Smooth muscle cell of the brain vasculature (primary cell): Measurements from ENCODE around the gene TNXB.
A peak's percentile ranks its signal among the peaks of the same experiment; 100 is the strongest.
"Not testable (repeated sequence)": the region's sequence is repeated elsewhere in the genome, so short reads cannot be mapped to it uniquely, and the experiment has no call there.

Source experiments
- DNase-seq: peaks from one replicate; pipeline ENCODE4 v3.0.0-alpha.2; 2012; ENCODE audit warnings: low read depth, low spot score

TNXB gene

DNA sequence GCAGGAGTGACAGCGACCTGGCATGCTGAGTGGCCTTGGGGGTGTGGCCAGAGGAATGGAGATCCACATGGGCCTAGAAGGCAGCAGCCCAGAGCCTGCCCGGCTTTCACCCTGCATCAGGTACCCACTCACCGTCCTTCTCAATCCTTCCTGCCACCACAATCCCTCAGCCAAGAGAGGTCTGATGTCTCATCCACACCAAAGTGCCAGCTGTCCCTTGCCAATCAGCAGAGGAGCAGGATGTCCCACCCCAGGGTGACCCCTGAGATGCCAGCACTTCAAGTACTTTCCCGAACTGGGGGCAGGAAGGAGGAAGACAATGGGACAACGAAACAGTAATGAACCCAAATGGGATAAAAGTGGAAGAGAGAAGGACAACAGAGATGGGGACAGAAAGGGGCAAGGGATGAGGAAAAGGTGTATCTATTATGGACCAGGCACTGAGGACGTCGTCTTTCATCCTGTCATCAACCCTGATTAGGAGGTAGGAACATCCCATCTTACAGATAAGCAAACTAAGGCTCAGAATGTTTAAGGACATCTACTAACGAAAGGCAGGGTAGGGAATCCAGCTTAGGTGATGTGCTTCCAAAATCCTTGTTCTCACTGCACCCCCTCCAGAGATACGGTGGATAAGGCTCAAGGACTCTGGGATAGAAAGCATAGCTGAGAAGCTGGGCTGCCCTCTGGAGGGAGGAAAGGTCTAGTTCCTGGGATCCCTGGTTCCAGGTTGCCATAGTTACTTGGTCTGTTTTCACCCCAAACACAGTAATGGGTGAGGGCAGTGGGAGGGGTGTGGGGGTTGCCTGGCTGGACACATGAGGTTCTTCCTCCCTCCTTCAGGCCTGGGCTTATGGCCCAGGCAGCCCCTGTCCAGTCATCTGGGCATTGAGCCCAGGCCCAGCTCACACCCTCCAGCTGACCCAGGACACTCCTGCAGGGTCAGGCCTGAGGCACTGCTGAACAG is 4.5 kb upstream of the TNXB start:
- peak; percentile 62 for DNase-seq

DNA sequence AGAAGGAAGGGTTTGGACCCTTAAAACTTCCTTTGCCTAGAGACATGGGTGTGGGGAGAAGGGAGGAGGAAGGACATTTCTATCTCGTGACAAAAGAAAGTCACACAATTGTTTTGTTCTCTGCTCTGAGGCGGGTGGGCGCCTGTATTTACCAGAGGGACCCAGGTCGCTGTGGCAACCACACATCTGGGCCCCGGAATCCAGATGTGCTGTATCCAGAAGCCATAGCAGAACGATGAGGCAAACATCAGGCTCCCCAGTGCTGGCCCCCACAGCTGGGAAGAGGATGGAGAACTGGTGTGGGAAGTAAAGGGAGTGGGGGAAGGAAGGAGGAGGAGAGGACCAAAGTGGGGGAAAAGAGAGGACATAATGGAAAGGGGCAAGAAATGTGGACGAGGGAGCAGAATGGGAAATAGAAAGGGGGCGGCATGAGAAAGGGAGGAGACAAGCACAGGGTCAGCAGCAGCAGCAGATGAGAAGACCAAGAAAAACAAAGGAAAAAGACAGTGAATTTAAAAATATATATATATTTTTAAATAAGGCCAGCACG is 3.4 kb upstream of the TNXB start:
- no peak for DNase-seq

DNA sequence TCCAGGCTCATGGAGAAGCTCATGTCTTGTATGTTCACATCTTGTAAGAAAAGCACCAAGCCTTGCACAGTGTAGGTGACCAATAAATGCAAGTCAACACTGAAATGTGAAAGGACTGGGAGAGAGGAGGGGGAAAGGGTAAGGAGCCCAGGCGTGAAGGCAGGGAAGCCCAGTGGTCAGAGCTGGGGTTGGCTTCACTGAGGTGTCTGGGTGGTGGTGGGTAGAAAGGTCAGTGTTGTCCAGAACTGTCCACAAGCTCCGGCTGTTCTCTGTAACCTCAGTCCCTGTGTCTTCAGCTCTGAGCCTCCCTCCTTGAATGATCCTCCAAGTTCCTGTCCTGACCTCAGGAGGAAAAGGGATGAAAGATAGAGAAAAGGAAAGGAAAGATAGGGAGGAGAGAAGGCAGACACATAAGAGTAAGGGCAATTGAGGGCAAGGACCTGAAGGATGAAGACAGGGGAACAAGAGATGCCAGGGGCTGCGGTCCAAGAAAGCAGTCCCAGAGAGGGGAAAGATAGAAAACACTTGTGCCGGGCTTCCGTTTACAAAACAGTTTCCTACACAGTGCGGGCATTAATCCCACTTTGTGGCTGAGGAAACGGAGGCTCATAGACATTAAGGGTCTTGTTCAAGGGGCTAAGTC is 2.4 kb upstream of the TNXB start:
- DNase-seq = no peak

DNA sequence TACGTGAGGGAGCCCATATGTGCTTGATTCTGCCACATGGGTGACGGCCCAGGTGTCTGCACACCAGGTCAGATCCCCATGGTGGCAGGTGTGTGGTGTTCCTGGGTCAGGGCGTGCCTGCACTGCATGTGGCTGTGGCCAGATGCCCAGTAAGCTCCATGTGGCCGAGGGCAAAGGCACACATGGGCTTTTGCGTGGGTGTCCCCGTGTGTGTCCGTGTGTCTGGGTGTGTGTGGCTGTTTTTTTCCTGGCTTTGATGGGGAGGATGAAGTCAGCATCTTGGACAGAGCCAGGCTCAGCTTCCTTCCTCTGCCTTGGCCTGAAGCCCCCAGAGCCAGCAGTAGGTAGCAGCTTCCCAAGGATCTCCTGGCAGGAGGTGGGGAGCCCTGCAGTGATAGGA is 1.5 kb upstream of the TNXB start:
- DNase-seq = no peak

DNA sequence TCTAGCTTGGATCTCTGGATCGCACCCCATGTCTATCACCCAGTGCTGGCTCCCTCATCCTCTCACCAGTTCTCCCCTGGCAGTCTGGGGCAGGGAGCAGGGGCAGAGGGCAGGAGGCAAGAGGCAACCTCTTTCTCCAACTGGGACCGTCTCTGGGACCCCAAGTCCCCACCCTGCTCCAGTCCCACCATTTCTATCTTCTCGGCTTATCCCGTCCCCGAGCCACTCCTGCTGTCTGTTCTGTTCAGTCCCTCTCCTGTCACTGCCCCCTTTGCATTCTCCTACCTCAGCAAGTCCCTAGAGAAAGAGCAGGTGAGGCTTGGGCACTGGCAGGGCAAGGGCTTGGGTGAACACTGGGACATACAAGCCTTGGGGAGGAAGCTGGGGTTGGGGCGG is 625 bp upstream of the TNXB start:
- DNase-seq = no peak

DNA sequence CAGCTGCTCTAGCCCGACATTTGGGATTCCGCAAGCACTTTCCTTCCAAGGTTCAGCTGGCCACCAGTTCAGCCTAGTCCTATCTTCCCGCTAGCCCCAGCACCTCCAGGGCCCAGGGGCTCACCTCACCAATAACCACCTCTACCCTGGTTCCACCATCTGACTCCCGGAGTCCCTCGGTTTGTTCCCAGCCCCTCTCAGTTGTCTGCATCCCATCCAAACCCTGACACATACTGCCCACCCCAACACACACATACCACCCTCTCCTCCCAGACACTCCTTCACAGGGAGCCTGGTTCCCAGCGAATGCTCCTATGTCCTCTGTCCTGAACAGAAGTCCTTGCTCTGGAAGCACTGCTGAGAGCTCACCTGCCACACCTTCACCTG is 418 bp downstream of the TNXB start:
- DNase-seq = no peak

DNA sequence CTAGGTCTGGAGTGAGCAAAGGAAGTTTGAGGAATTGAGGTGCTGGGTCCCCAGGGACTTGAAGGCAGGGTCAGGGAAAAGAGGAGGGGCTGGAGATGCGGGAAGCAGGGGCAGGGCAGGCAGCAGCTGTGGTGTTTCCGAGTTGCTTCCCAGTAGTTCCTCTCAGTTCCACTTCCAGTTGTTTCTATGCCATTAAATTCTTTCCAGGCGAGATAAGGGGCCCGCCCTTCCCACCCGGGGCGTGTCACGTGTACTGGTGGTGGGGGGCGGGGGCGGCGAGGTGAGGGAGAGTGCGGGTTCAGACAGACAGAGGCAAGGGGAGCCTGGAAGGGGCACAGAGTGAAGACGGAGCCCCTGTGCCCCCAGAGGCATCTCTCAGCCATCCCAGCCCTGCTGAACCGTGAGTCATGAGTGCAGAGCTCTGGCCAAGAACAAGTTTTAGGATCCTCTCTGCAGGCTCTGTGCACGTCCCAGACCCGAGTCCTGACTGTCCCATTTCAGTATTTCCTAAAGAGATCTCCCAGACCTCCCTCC is 977 bp downstream of the TNXB start:
- DNase-seq = no peak

DNA sequence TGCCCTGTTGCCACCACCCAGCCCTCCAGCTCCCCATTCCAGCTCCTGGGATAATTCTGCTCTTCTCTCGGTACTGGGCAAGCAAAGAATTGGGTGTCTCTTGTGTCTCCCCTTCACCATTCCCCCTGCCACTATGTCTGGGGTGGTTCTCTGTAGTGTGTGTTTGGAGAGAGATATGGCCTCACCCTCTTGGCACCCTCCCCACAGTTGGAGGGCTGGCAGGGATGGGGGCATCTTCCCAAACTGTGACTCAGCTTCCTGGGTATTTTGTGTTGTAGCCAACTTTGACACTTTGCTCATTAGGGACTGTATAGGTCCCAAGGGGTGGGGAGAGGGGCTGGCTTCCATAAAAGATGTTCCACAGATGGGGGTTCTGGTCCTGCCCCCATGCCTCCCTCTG is 1.7 kb downstream of the TNXB start:
- DNase-seq = no peak

DNA sequence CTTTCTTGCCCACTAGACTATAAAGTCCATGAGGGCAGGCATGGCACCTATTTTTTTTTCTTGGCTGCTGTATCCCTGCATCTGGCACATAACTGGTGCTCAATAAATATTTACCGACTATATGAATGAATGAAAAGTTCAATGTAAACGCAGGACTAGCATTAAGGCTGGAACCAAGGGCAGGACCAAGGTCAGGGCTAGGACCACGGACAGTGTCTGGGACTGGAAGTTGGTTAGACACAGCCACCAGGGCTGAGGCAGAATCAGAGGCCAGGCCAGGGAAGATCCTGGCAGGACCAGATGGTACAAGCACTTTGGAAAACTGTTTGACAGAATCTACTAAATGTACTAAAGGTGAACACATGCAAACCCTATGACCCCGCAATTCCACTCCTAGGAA is 3.7 kb downstream of the TNXB start:
- DNase-seq = no peak

DNA sequence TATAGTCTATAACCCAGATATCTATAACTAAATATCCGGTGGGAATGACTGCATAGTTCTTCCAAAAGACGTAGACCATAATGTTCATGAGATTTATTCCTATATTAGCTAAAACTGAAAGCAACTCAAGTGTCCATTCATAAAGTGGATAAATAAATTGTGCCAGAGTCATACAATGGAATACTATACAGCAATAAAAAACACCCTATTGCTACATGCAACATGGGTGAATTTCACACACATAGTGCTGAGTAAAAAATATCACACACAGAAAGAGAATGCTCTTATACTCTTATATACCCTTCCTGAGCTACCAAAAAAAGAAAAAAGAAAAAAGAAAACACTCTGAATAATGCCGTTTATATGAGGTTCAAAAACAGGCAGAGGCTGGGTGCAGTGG is 6.9 kb downstream of the TNXB start:
- no peak for DNase-seq

DNA sequence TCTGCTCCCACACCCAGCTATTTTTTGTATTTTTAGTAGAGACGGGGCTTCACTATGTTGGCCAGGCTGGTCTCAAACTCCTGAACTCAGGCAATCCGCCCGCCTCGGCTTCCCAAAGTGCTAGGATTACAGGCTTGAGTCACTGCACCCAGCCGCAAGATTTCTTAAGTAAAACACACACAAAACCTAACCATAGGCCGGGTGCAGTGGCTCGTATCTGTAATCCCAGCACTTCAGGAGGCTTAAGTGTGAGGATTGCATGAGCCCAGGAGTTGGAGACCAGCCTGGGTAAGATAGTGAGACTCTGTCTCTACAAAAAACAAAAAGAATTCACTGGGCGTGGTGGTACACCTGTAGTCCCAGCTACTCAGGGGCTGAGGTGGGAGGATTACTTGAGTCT is 8.9 kb downstream of the TNXB start:
- DNase-seq = not testable (repeated sequence)

DNA sequence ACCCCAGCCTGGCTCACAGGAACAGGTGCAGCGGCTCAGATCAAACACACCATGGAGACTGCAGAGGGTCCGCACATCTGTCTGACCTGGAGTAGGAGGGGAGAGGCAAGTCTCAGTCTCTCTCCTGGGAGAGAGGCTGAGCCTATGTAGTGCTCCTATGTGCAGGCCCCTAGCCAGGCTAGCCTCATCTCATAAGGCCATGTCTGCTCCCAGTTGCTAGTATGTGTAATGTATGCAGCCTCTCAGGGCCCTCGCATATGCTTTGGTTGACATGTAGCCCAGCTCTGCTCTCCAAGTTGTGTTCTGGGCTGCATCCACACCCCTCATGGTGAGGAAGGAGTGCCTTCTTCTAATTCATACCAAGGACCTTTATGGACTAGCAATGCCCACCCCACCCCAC is 11.8 kb downstream of the TNXB start:
- no peak for DNase-seq

DNA sequence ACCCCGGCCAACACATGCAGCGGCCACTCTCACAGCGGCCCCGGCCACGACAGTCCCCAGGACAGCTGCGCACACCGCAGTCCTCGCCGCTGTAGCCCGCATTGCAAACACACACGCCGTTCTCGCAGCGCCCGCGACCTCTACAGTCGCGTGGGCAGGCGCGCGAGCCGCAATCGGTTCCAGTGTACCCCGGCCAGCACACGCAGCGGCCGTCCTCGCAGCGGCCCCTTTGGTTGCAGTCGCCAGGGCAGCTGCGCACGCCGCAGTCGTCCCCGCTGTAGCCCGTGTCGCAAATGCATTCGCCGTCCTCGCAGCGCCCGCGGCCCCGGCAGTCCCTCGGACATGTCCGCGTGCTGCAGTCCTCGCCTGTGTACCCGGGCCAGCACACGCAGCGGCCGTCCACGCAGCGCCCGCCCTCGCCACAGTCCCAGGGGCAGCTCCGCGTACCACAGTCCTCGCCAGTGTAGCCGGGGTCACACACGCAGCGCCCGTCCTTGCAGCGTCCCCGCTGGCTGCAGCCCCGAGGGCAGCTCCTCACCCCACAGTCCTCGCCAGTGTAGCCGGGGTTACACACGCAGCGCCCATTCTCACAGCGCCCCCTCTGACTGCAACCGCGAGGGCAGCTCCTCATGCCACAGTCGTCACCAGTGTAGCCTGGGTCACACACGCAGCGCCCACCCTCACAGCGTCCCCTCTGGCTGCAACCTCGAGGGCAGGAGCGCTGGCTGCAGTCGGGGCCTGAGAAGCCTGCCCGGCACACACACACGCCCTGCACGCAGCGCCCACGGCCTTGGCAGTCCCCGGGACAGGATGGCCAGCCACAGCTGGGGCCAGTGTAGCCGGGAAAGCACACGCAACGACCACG is 12.5 kb downstream of the TNXB start:
- DNase-seq = no peak

DNA sequence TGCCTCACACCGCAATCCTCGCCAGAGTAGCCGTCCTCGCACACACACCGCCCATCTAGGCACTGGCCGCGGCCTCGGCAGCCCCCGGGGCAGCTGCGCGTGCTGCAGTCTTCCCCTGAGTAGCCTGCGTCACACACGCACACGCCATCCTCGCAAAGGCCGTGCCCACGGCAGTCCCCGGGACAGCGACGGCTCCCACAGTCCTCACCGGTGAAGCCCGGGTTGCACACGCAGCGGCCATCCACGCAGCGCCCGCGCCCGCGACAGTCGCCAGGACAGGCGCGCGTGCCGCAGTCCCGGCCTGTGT is 13.1 kb downstream of the TNXB start:
- DNase-seq = no peak

DNA sequence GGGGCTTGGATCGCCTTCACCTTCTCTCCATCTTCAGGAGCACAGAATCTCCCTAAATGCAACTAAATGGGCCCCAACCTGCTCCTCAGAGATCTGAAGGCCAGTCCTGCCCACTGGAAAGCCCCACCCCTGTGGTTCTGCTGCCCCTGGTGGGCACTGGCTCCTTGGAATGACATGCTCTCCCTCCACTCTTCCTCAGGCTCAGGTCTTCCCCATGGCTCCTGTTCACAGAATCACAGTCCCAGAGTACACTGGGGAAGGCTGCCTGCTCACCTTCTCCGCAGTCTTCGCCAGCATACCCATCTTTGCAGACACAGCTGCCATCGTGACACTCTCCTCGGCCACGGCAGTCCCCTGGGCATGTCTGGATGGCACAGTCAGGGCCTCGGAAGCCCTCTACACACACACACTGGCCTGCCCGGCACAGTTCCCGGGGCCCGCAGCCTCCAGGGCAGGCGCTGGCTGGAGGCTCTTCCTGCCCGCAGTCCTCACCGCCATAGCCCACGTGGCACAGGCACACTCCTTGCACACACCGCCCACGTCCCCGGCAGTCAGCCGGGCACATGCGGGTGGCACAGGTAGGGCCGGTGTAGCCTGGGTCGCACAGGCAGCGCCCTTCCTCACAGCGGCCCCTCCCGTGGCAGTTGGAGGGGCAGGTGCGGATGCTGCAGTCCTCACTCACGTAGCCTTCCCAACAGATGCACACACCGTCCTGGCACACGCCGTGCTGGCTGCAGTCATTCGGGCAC is 13.6 kb downstream of the TNXB start:
- no peak for DNase-seq

DNA sequence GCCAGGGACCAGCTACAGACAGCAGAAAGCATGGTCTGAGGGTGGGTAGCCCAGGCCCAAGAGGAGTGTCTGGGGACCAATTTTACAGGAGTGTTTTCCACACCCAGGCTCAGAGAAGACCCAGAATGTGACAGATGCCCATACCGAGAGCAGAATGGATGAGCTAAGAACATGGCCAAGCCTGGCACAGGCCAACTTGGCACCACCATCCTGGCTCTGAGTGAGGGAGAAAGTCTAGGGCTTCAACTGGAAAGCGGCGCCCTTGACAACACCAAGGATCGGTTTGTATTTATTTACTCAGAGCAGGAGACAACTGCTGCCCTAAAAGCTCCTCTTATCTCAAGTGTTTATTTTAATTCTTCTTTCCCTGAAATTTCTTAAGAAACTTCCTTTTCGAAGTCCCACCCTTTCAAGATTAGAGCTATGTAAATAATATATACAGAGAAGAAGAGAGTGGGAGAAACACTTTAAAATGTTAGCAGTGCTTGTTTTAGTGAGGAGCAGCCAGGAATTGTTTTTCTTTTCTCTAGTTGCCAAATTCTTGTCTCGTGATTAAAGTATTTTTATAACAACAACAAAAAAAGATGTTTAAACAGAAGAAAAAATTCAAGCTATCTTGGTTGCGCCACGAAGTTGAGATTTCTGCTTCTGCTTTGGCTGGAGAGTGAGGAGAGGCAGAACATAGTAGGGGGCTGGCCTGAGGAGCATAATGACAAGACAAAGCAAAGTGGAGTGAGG is 16.2 kb downstream of the TNXB start:
- no peak for DNase-seq

DNA sequence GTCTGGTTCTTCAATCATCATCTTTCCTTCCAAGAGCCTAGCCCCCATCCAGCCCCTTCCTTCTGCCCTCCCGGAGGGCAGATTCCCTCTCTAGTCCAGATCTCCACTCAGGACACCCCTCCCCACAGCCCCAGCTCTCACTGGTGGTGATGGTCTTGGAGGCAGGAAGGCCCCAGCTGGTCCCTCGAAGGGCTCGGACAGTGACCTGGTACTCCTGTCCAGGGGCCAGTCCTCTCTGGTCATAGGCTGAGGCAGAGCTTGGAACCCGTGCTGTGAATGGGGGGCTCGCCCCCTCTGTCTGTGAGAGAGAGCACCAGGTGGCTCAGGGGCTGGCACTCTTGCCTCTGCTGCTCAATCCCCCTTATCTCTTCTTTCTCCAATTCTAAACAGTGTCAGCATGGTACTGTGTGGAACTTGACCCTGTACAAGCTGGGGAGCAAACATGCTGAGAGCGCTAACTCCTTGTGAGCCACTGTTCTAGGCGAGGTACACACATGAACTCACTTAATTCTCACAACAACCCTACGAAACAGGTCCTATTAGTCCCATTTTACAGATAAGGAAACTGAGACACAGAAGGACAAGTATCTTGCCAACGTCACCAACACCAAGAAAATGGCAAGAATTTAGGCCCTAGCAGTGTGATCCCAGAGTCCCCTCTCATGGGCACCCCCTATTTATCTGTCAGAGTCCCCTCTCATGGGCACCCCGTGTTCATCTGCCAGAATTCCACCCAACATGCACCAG is 19.9 kb downstream of the TNXB start:
- DNase-seq = no peak

DNA sequence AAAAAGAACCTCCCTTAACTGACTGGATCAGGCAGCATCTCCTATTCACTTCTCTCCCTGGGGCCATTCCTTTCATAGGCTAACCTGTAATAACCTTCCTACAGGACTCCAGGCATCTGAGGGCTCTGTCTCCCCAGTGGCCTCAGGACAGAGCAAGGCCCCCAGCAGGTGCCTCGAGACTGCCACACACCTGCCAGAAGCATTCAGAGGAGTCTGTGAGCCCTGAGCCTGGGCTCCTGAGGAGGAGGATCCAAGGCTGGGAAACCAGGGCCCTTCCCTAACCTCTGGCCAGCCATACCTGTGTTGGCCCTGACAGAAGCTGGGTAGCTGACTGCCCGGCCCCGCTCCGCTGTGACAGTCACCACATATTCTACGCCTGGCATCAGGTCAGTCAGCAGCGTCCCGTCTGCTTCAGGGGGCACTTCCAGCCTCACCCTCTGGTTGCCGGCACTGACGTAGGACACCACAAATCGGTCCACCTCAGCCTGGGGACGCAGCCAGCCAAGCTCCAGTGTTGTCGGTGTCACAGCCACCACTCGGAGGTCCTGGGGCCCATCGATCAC is 20.6 kb downstream of the TNXB start:
- DNase-seq = no peak
